Activated gamma-delta T cell (primary cell): ENCODE data around the gene ELOVL4.

ENCODE experiments used
- DNase-seq: peaks from one replicate; lab custom pipeline; 2025; lab: John Stamatoyannopoulos, UW
- total RNA-seq, 2 donors: gene quantifications; one replicate each; lab custom pipeline; 2026; lab: John Stamatoyannopoulos, UW

ELOVL4 gene
- total RNA-seq: 3.8 to 4.7 reads per million in 2 donors

GRCh38 chr6:79947191-79948186 lies at the start of gene ELOVL4:
TSS of gene ELOVL4 (minus strand) at chr6:79947553. CDS start at chr6:79947279, 274 bp downstream.
- peak; percentile 53 for DNase-seq

- DNase-seq: no peak
These were observed 46.6 kb upstream of the ELOVL4 start for GRCh38 chr6:79993911-79994309.

- no peak for DNase-seq
These were observed 45.9 kb upstream of the ELOVL4 start for GRCh38 chr6:79993012-79993910.

- DNase-seq: no peak
These were observed 42.3 kb upstream of the ELOVL4 start for GRCh38 chr6:79989641-79990040.

GRCh38 chr6:79985128-79985527 lies 37.8 kb upstream of the ELOVL4 start:
- DNase-seq: no peak

GRCh38 chr6:79984261-79984660 lies 36.9 kb upstream of the ELOVL4 start:
- DNase-seq: no peak

- DNase-seq: no peak
These were observed 34.3 kb upstream of the ELOVL4 start for GRCh38 chr6:79981652-79982051.

- no peak for DNase-seq
These were observed 23.8 kb upstream of the ELOVL4 start for GRCh38 chr6:79971193-79971592.

- DNase-seq: no peak
These were observed 22.4 kb upstream of the ELOVL4 start for GRCh38 chr6:79969784-79970183.

- DNase-seq: no peak
These were observed 19.8 kb upstream of the ELOVL4 start for GRCh38 chr6:79967178-79967577.

GRCh38 chr6:79964607-79965081 lies 17.3 kb upstream of the ELOVL4 start:
- DNase-seq: no peak

GRCh38 chr6:79954849-79955248 lies 7.5 kb upstream of the ELOVL4 start:
- DNase-seq: no peak

- no peak for DNase-seq
These were observed 1.9 kb upstream of the ELOVL4 start for GRCh38 chr6:79949233-79949632.

GRCh38 chr6:79946272-79947190 lies 822 bp downstream of the ELOVL4 start:
- DNase-seq: peak; percentile 23

- no peak for DNase-seq
These were observed 4.2 kb downstream of the ELOVL4 start for GRCh38 chr6:79943133-79943532.

GRCh38 chr6:79941489-79942151 lies 5.7 kb downstream of the ELOVL4 start:
- DNase-seq: no peak

GRCh38 chr6:79928478-79928998 lies 18.8 kb downstream of the ELOVL4 start:
- DNase-seq: no peak

- DNase-seq: no peak
These were observed 19.6 kb downstream of the ELOVL4 start for GRCh38 chr6:79927758-79928157.

GRCh38 chr6:79923270-79923669 lies 24.1 kb downstream of the ELOVL4 start:
- DNase-seq: no peak

GRCh38 chr6:79922018-79922417 lies 25.3 kb downstream of the ELOVL4 start:
- no peak for DNase-seq
